Right hindlimb (tissue), 1 donor: ENCODE data around the gene DUOX2.
A peak's percentile ranks its signal among the peaks of the same experiment; 100 is the strongest.

ENCODE experiments used
- DNase-seq: peaks from one replicate; pipeline ENCODE4 v3.0.0-alpha.2; 2018

Gene DUOX2

GRCh38 chr15:45114076-45114750 lies at the start of gene DUOX2, which contains the start of gene DUOXA2:
DUOX2 (minus strand) TSS chr15:45114172; CDS start chr15:45113411, 761 bp downstream.
DUOXA2 (plus strand) TSS chr15:45114326; CDS start chr15:45114606, 280 bp downstream.
- DNase-seq, result no peak

- no peak for DNase-seq
These were observed 49.5 kb upstream of the DUOX2 start for GRCh38 chr15:45163508-45163856.

GRCh38 chr15:45162771-45163507 lies 49.0 kb upstream of the DUOX2 start:
- DNase-seq, result peak; percentile 83

- no peak for DNase-seq
These were observed 47.7 kb upstream of the DUOX2 start for GRCh38 chr15:45161666-45162065.

GRCh38 chr15:45157974-45158373 lies 44.0 kb upstream of the DUOX2 start:
- no peak for DNase-seq

GRCh38 chr15:45156744-45157455 lies 42.9 kb upstream of the DUOX2 start:
- DNase-seq, result no peak

- no peak for DNase-seq
These were observed 41.8 kb upstream of the DUOX2 start for GRCh38 chr15:45155739-45156138.

GRCh38 chr15:45151998-45152828 lies 38.2 kb upstream of the DUOX2 start:
- DNase-seq, result no peak

GRCh38 chr15:45150997-45151396 lies 37.0 kb upstream of the DUOX2 start:
- DNase-seq, result no peak

GRCh38 chr15:45150481-45150880 lies 36.5 kb upstream of the DUOX2 start:
- no peak for DNase-seq

- DNase-seq, result no peak
These were observed 35.1 kb upstream of the DUOX2 start for GRCh38 chr15:45149060-45149459.

- no peak for DNase-seq
These were observed 34.4 kb upstream of the DUOX2 start for GRCh38 chr15:45148076-45149059.

- no peak for DNase-seq
These were observed 33.6 kb upstream of the DUOX2 start for GRCh38 chr15:45147606-45148005.

GRCh38 chr15:45146405-45146804 lies 32.4 kb upstream of the DUOX2 start:
- DNase-seq, result no peak

- DNase-seq, result no peak
These were observed 30.8 kb upstream of the DUOX2 start for GRCh38 chr15:45144775-45145174.

- no peak for DNase-seq
These were observed 30.0 kb upstream of the DUOX2 start for GRCh38 chr15:45143946-45144345.

- no peak for DNase-seq
These were observed 29.1 kb upstream of the DUOX2 start for GRCh38 chr15:45143056-45143455.

- no peak for DNase-seq
These were observed 27.4 kb upstream of the DUOX2 start for GRCh38 chr15:45141386-45141785.

- DNase-seq, result no peak
These were observed 26.7 kb upstream of the DUOX2 start for GRCh38 chr15:45140557-45141250.

GRCh38 chr15:45139770-45140169 lies 25.8 kb upstream of the DUOX2 start:
- no peak for DNase-seq
